PFSK-1 (cell line): ENCODE measurements around the gene TNFRSF1A.

ENCODE experiments used
- FOXP2 ChIP-seq: optimal IDR thresholded peaks from 2 replicates; pipeline ENCODE3; 2011; ENCODE audit warnings: borderline replicate concordance, control low read depth, inconsistent platforms; ENCODE audit not compliant: insufficient read depth; ENCODE audit errors: extremely low read length, extremely low read depth
- POLR2AphosphoS5 ChIP-seq: IDR thresholded peaks from 2 replicates; pipeline ENCODE4 v1.6.1; 2012; ENCODE audit warnings: low read depth, mild to moderate bottlenecking, control low read depth, low read length, moderate library complexity
- SIN3A ChIP-seq: IDR thresholded peaks from 2 replicates; pipeline ENCODE4 v1.6.1; 2012; ENCODE audit warnings: mild to moderate bottlenecking, low read length, moderate library complexity, borderline replicate concordance; ENCODE audit not compliant: insufficient read depth
- TAF1 ChIP-seq: IDR thresholded peaks from 2 replicates; pipeline ENCODE4 v1.6.1; 2012; ENCODE audit warnings: low read length, control low read depth, borderline replicate concordance; ENCODE audit not compliant: insufficient read depth
- TF ChIP-seq, protein P1 (sequence below), 2 experiments: IDR thresholded peaks; 2 replicates each; pipeline versions ENCODE4 v1.6.1 to v1.8.0; 2011 to 2012; ENCODE audit warnings: low read depth in 2 of 2, low read length in 2 of 2, control low read depth in 1 of 2, inconsistent platforms in 1 of 2, mild to moderate bottlenecking in 1 of 2, moderate library complexity in 1 of 2; ENCODE audit not compliant: insufficient read depth in 1 of 2

DNA sequence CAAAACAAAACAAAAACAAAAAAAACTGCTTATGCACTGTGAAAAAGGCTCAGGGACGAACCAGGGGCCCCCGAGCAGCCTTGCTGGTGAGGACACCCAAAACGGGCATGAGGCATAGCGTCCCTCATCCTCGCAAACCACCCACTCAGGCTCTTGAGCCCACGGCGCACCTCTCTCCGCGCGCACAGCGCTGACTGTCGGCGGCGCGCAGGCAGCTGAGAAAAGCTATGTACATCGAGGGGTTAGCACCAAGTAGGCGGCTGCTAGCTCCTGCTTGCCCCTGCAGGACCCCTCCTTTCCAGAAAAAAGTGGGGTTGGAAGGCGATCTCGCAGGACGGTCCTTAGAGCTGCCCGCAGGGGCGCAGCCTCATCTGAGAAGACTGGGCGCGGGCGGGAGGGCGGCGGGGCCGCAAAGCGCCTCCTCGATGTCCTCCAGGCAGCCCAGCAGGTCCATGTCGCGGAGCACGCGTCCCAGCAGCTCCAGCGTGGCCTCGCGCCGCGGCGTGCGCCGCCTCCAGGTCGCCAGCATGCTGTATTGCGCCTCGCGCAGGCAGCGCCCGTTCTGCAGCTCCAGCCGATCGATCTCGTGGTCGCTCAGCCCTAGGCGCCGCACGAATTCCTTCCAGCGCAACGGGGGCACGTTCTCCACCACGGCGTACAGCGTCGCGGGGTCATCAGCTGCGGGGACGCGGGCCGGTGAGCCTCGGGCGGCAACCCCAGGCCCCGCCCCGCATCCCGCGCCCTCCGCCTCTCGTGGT lies 12.8 kb downstream of the TNFRSF1A start:
- TF ChIP-seq, protein P1, sequence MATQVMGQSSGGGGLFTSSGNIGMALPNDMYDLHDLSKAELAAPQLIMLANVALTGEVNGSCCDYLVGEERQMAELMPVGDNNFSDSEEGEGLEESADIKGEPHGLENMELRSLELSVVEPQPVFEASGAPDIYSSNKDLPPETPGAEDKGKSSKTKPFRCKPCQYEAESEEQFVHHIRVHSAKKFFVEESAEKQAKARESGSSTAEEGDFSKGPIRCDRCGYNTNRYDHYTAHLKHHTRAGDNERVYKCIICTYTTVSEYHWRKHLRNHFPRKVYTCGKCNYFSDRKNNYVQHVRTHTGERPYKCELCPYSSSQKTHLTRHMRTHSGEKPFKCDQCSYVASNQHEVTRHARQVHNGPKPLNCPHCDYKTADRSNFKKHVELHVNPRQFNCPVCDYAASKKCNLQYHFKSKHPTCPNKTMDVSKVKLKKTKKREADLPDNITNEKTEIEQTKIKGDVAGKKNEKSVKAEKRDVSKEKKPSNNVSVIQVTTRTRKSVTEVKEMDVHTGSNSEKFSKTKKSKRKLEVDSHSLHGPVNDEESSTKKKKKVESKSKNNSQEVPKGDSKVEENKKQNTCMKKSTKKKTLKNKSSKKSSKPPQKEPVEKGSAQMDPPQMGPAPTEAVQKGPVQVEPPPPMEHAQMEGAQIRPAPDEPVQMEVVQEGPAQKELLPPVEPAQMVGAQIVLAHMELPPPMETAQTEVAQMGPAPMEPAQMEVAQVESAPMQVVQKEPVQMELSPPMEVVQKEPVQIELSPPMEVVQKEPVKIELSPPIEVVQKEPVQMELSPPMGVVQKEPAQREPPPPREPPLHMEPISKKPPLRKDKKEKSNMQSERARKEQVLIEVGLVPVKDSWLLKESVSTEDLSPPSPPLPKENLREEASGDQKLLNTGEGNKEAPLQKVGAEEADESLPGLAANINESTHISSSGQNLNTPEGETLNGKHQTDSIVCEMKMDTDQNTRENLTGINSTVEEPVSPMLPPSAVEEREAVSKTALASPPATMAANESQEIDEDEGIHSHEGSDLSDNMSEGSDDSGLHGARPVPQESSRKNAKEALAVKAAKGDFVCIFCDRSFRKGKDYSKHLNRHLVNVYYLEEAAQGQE (IDR thresholded peaks at IDR 0.05; ENCODE audit: insufficient read depth in 1 of 2, low read depth in 2 of 2, low read length in 2 of 2) = no peak
- TF ChIP-seq POLR2AphosphoS5 = no peak
- TF ChIP-seq SIN3A = no peak
- TF ChIP-seq TAF1 = no peak
- TF ChIP-seq FOXP2 = no peak
